Fibroblast of villous mesenchyme (primary cell): ENCODE measurements around the gene GBF1. TPM values are rescaled to one million over a fixed set of nuclear protein-coding genes. Genes with fewer than 3 reads are reported as not detected.

Source experiments
- DNase-seq: peaks from one replicate; pipeline ENCODE4 v3.0.0-alpha.2; 2010; ENCODE audit warnings: low read depth
- H3K4me3 ChIP-seq: 2 replicates; pipeline ENCODE4 v1.5.1; 2011; ENCODE audit warnings: low read depth, mild to moderate bottlenecking, low read length
- total RNA-seq: library from RNA; depleted of rRNA; stranded (reverse); fragments of >200 nt; gene quantifications from 2 replicates; pipeline ENCODE4 v1.2.3, GENCODE V29; 2012
- TF ChIP-seq, protein P1 (sequence below): IDR thresholded peaks from 2 replicates; pipeline ENCODE4 v1.5.1; 2012; ENCODE audit warnings: low read depth, mild to moderate bottlenecking, low read length; ENCODE audit not compliant: insufficient read depth

The GBF1 gene
- total RNA-seq, 1 donor, result 58.3 TPM

DNA sequence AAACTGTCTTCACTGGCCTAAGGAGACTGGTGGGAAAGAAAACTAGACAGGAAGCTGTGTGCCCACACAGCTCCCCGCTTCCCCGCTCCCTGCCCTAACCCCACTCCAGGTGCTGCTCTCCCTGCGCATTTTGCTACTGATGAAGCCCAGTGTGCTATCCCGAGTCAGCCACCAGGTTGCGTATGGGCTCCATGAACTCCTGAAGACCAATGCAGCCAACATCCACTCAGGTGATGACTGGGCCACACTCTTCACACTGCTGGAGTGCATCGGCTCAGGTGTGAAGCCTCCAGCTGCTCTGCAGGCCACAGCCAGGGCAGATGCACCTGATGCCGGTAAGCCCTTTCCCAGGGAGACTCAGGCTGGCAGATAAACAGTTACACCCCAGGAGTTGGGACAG is 129.9 kb downstream of the GBF1 start:
- DNase-seq, result no peak
- no peak overlapping the region for H3K4me3 ChIP-seq
- TF ChIP-seq, protein P1, sequence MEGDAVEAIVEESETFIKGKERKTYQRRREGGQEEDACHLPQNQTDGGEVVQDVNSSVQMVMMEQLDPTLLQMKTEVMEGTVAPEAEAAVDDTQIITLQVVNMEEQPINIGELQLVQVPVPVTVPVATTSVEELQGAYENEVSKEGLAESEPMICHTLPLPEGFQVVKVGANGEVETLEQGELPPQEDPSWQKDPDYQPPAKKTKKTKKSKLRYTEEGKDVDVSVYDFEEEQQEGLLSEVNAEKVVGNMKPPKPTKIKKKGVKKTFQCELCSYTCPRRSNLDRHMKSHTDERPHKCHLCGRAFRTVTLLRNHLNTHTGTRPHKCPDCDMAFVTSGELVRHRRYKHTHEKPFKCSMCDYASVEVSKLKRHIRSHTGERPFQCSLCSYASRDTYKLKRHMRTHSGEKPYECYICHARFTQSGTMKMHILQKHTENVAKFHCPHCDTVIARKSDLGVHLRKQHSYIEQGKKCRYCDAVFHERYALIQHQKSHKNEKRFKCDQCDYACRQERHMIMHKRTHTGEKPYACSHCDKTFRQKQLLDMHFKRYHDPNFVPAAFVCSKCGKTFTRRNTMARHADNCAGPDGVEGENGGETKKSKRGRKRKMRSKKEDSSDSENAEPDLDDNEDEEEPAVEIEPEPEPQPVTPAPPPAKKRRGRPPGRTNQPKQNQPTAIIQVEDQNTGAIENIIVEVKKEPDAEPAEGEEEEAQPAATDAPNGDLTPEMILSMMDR, result peak; percentile 18

DNA sequence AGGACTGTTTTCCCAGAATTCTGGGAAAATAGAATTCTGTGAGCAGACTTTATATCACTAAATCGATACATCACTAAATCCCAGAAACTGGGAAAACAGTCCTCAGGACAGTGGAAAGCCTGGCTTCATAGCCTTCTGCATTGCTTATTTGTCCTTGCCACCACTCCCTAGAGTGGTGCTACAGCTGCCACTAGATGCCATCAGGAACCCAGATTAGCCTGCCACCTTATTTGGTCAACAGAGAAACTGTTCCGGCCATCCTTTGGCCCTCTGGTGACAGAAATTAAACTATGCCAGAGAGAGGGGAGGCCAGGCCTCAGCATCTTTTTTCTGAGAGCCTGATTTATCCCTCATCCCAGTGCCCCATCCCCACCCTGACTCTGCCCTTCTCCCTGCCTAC is 130.5 kb downstream of the GBF1 start:
- no peak for DNase-seq
- H3K4me3 ChIP-seq, result no peak overlapping the region
- TF ChIP-seq, protein P1, result no peak

DNA sequence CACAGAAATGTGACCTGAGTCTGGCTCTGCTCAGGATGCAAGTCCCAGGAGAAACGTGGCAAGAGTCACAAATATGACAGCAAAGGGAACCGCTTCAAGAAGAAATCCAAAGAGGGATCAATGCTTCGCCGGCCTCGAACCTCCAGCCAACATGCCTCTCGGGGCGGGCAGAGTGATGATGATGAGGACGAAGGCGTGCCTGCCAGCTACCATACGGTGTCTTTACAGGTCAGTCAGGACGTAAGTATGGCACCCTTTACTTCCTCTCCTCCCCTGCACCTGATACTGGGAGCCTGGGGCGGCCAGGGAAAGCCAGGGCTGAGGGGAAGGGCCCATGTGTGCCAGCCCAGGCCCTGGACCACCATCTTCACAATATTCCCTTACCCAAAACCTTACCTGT is 131.6 kb downstream of the GBF1 start:
- TF ChIP-seq, protein P1, result no peak
- H3K4me3 ChIP-seq, result no peak overlapping the region
- no peak for DNase-seq

DNA sequence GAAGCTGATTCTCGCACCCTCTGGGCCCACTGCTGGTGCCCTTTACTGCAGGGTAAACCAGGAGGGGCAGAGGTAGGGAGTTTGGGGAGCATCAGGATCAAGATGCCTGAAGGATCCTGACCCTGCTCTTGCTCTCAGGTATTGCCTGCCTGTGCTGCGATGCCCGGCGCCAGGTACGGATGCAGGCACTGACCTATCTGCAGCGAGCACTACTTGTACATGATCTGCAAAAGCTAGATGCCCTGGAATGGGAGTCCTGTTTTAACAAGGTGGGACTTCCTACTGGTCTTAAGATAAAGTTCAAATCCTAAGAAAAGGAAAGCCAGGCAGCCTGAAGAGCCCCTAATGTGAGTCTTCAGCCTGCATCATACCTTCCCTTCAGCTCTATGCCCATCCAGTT is 134.1 kb downstream of the GBF1 start:
- H3K4me3 ChIP-seq, result no peak overlapping the region
- TF ChIP-seq, protein P1, result no peak
- no peak for DNase-seq

DNA sequence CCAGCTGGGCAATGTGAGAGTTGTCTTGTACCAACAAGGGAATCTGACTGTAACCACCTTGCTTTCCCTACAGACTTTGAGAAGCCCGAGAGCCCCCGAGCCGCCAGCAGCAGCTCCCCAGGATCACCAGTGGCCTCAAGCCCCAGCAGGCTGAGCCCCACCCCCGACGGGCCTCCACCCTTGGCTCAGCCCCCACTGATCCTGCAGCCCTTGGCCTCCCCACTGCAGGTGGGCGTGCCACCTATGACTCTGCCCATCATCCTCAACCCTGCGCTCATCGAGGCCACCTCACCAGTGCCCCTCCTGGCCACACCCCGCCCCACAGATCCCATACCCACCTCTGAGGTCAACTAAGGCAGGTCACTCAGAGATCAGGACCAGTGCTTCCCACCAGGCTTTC is 136.7 kb downstream of the GBF1 start:
- H3K4me3 ChIP-seq, result no peak overlapping the region
- no peak for DNase-seq
- TF ChIP-seq, protein P1, result no peak

DNA sequence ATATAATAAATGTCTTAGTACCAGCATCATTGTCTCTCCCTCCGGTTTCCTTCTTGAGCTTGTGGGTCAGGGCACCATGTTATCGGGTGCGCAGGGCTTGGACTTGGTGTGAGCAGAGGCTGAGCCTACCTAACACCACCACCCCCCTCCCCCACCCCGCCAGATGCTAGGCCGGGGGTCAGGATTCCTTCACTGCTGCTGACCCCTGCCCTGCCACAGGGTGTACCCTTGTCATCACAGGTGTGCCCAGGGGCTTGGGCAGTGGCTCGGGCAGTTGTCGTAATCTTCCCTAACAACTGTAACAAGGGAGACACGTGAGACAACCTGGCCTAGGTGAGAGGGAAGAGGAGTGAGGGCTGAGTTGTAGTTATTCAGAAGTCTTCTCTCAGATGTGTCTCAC is 137.5 kb downstream of the GBF1 start:
- TF ChIP-seq, protein P1, result no peak
- no peak overlapping the region for H3K4me3 ChIP-seq
- DNase-seq, result no peak

DNA sequence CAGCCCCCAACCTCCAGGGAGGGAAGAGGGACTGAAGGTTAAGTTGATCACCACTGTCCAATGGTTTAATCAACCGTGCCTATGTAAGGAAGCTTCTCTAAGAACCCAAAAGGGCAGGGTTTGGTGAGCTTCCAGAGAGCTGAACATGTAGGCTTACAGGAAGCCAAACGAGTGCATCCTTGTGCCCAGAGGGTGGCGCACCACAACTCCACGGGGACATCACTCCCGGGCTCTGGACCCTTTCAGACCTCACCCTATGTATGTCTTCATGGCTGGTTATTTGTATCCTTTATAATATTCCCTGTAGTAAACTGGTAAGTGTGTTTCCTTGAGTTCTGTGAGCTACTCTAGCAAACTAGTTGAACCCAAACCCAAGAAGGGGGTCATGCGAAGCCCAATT is 138.7 kb downstream of the GBF1 start:
- TF ChIP-seq, protein P1, result peak; percentile 45
- peak; percentile 38 for DNase-seq
- H3K4me3 ChIP-seq, result no peak overlapping the region
